ENCODE measurements around the gene NCOR2.

The NCOR2 gene

GRCh38 chr12:124579921-124580517, 12.6 kb upstream of the NCOR2 start:
- in situ Hi-C loops (cut with HindIII; ENCODE audit: low pct_unique_long_range_greater_than_20kb, low sequenced_read_pairs): no loop called here
- peak in 1 of 2 experiments; percentile 58 for DNase-seq (ENCODE audit: low read depth in 1 of 2, low spot score in 1 of 2)
- TF ChIP-seq JUND (IDR thresholded peaks at IDR 0.05; ENCODE audit: low read depth): no peak

GRCh38 chr12:124578854-124579253, 11.4 kb upstream of the NCOR2 start:
- in situ Hi-C loops (cut with HindIII; ENCODE audit: low pct_unique_long_range_greater_than_20kb, low sequenced_read_pairs): no loop called here
- TF ChIP-seq JUND (IDR thresholded peaks at IDR 0.05; ENCODE audit: low read depth): no peak
- DNase-seq (ENCODE audit: low read depth in 1 of 2, low spot score in 1 of 2): no peak

- no peak for DNase-seq (ENCODE audit: low read depth in 1 of 2, low spot score in 1 of 2)
- in situ Hi-C loops (cut with HindIII; ENCODE audit: low pct_unique_long_range_greater_than_20kb, low sequenced_read_pairs): no loop called here
- no peak for TF ChIP-seq JUND (IDR thresholded peaks at IDR 0.05; ENCODE audit: low read depth)
Measured at GRCh38 chr12:124578445-124578844, 11.0 kb upstream of the NCOR2 start.

- no peak for DNase-seq (ENCODE audit: low read depth in 1 of 2, low spot score in 1 of 2)
- in situ Hi-C loops (cut with HindIII; ENCODE audit: low pct_unique_long_range_greater_than_20kb, low sequenced_read_pairs): no loop called here
- TF ChIP-seq JUND (IDR thresholded peaks at IDR 0.05; ENCODE audit: low read depth): no peak
Measured at GRCh38 chr12:124577986-124578385, 10.6 kb upstream of the NCOR2 start.

- no peak for TF ChIP-seq JUND (IDR thresholded peaks at IDR 0.05; ENCODE audit: low read depth)
- in situ Hi-C loops (cut with HindIII; ENCODE audit: low pct_unique_long_range_greater_than_20kb, low sequenced_read_pairs): no loop called here
- no peak for DNase-seq (ENCODE audit: low read depth in 1 of 2, low spot score in 1 of 2)
Measured at GRCh38 chr12:124577374-124577773, 10.0 kb upstream of the NCOR2 start.

GRCh38 chr12:124576061-124576650, 8.7 kb upstream of the NCOR2 start:
- TF ChIP-seq JUND (IDR thresholded peaks at IDR 0.05; ENCODE audit: low read depth): no peak
- in situ Hi-C loops (cut with HindIII; ENCODE audit: low pct_unique_long_range_greater_than_20kb, low sequenced_read_pairs): no loop called here
- DNase-seq (ENCODE audit: low read depth in 1 of 2, low spot score in 1 of 2): no peak

- in situ Hi-C loops (cut with HindIII; ENCODE audit: low pct_unique_long_range_greater_than_20kb, low sequenced_read_pairs): no loop called here
- no peak for TF ChIP-seq JUND (IDR thresholded peaks at IDR 0.05; ENCODE audit: low read depth)
- no peak for DNase-seq (ENCODE audit: low read depth in 1 of 2, low spot score in 1 of 2)
Measured at GRCh38 chr12:124573839-124574786, 6.7 kb upstream of the NCOR2 start.

GRCh38 chr12:124571556-124571955, 4.1 kb upstream of the NCOR2 start:
- in situ Hi-C loops (cut with HindIII; ENCODE audit: low pct_unique_long_range_greater_than_20kb, low sequenced_read_pairs): no loop called here
- TF ChIP-seq JUND (IDR thresholded peaks at IDR 0.05; ENCODE audit: low read depth): no peak
- DNase-seq (ENCODE audit: low read depth in 1 of 2, low spot score in 1 of 2): no peak

- in situ Hi-C loops (cut with HindIII; ENCODE audit: low pct_unique_long_range_greater_than_20kb, low sequenced_read_pairs): no loop called here
- no peak for TF ChIP-seq JUND (IDR thresholded peaks at IDR 0.05; ENCODE audit: low read depth)
- DNase-seq (ENCODE audit: low read depth in 1 of 2, low spot score in 1 of 2): no peak
Measured at GRCh38 chr12:124570810-124571209, 3.4 kb upstream of the NCOR2 start.

GRCh38 chr12:124569375-124570148, 2.1 kb upstream of the NCOR2 start:
- in situ Hi-C loops (cut with HindIII; ENCODE audit: low pct_unique_long_range_greater_than_20kb, low sequenced_read_pairs): no loop called here
- no peak for TF ChIP-seq JUND (IDR thresholded peaks at IDR 0.05; ENCODE audit: low read depth)

GRCh38 chr12:124568431-124569374, 1.3 kb upstream of the NCOR2 start:
- in situ Hi-C loops (cut with HindIII; ENCODE audit: low pct_unique_long_range_greater_than_20kb, low sequenced_read_pairs): no loop called here
- peak in 1 of 2 experiments; percentile 66 for DNase-seq (ENCODE audit: low read depth in 1 of 2, low spot score in 1 of 2)
- TF ChIP-seq JUND (IDR thresholded peaks at IDR 0.05; ENCODE audit: low read depth): no peak

More at GRCh38 chr12:124569375-124570148, 2.1 kb upstream of the NCOR2 start:
- DNase-seq (ENCODE audit: low read depth in 1 of 2, low spot score in 1 of 2): no peak

Data from T47D (cell line).